Suprapubic skin (tissue), 4 donors: ENCODE data around the gene STAG2. TPM values are rescaled to one million over a fixed set of nuclear protein-coding genes. Genes with fewer than 3 reads are reported as not detected.
"Not testable (repeated sequence)": the region's sequence is repeated elsewhere in the genome, so short reads cannot be mapped to it uniquely, and the experiment has no call there.

Experiments
- DNase-seq, 2 donors: peaks; one replicate each; pipeline ENCODE4 v3.0.0-alpha.2; 2019; ENCODE audit warnings: low spot score in 2 of 2
- H3K27ac ChIP-seq: fragments of 200-600 bp; sonication (generic); one replicate; pipeline ENCODE4 v1.5.1; 2019
- H3K27me3 ChIP-seq: fragments of 200-600 bp; sonication (generic); one replicate; pipeline ENCODE4 v1.5.1; 2019
- H3K36me3 ChIP-seq: fragments of 200-600 bp; sonication (generic); one replicate; pipeline ENCODE4 v1.5.1; 2019
- H3K4me1 ChIP-seq: fragments of 200-600 bp; sonication (generic); one replicate; pipeline ENCODE4 v1.5.1; 2019
- H3K4me3 ChIP-seq: fragments of 200-600 bp; sonication (generic); one replicate; pipeline ENCODE4 v1.5.1; 2019; ENCODE audit warnings: mild to moderate bottlenecking
- H3K9me3 ChIP-seq: fragments of 200-600 bp; sonication (generic); one replicate; pipeline ENCODE4 v1.5.1; 2019
- CTCF ChIP-seq, 2 donors: fragments of 200-600 bp in 1 of 2; fragments of 450-650 bp in 1 of 2; sonication (generic) in 1 of 2; IDR thresholded peaks; one replicate each; pipeline ENCODE4 v1.5.1; 2016 to 2019; ENCODE audit warnings: antibody characterized with exemption in 2 of 2, mild to moderate bottlenecking in 1 of 2, moderate library complexity in 1 of 2
- EP300 ChIP-seq: sonication (generic); formaldehyde crosslinking; IDR thresholded peaks from one replicate; pipeline ENCODE4 v1.6.1; 2017; ENCODE audit warnings: antibody characterized with exemption
- POLR2A ChIP-seq, 2 donors: fragments of 450-650 bp; IDR thresholded peaks; one replicate each; pipeline ENCODE4 v1.6.1; 2017; ENCODE audit warnings: antibody characterized with exemption in 2 of 2, mild to moderate bottlenecking in 2 of 2, moderate library complexity in 2 of 2
- POLR2AphosphoS5 ChIP-seq, 3 donors: sonication (generic); formaldehyde crosslinking; IDR thresholded peaks; one replicate each; pipeline ENCODE4 v1.6.1; 2017; ENCODE audit warnings: antibody characterized with exemption in 3 of 3
- WGBS: methylation state at CpG from one replicate; pipeline ENCODE4 v1.1.5; 2018; 5-methylcytosine and 5-hydroxymethylcytosine counted together
- total RNA-seq, 4 donors: library from RNA; depleted of rRNA; stranded (reverse); fragments of >200 nt; gene quantifications; one replicate each; pipeline ENCODE4 v1.1.0, GENCODE V29; 2016

STAG2 gene
- total RNA-seq, 4 donors from 2014 or later, result 40.0 to 68.2 (median 59.0) TPM

- no peak overlapping the region for H3K27ac ChIP-seq
- H3K4me3 ChIP-seq, result no peak overlapping the region
- H3K36me3 ChIP-seq, result peaks cover 31% of the 10 kb centered on the region
- no peaks in the 10 kb centered on the region for H3K27me3 ChIP-seq
- WGBS, result 79% methylated on average over 6 of the region's 6 CpGs
- no peaks in the 10 kb centered on the region for H3K9me3 ChIP-seq
- no peak for TF ChIP-seq CTCF (IDR thresholded peaks at IDR 0.05)
- TF ChIP-seq POLR2AphosphoS5 (IDR thresholded peaks at IDR 0.05), result no peak
- no peak for TF ChIP-seq EP300
- no peak for TF ChIP-seq POLR2A (IDR thresholded peaks at IDR 0.05)
- no peak for DNase-seq
- no peaks in the 10 kb centered on the region for H3K4me1 ChIP-seq
Measured at GRCh38 chrX:124087000-124087746, 125.7 kb downstream of the STAG2 start.

GRCh38 chrX:124093222-124093621 lies 131.7 kb downstream of the STAG2 start:
- no peak for DNase-seq
- WGBS, result 81% methylated on average over 4 of the region's 4 CpGs
- Histone ChIP-seq H3K27ac (no peak overlapping the region), H3K36me3 (peaks cover 24% of the 10 kb centered on the region), H3K4me3 (no peak overlapping the region), H3K4me1 (no peaks in the 10 kb centered on the region), H3K9me3 (no peaks in the 10 kb centered on the region), H3K27me3 (no peaks in the 10 kb centered on the region)
- no peak for TF ChIP-seq POLR2AphosphoS5 (IDR thresholded peaks at IDR 0.05)
- no peak for TF ChIP-seq CTCF (IDR thresholded peaks at IDR 0.05)
- TF ChIP-seq POLR2A (IDR thresholded peaks at IDR 0.05), result no peak
- TF ChIP-seq EP300, result no peak

GRCh38 chrX:124097116-124097515 lies 135.6 kb downstream of the STAG2 start:
- H3K4me3 ChIP-seq, result no peak overlapping the region
- 85% methylated on average over 2 of the region's 2 CpGs for WGBS
- H3K27me3 ChIP-seq, result no peaks in the 10 kb centered on the region
- no peaks in the 10 kb centered on the region for H3K4me1 ChIP-seq
- H3K27ac ChIP-seq, result no peak overlapping the region
- no peak for TF ChIP-seq POLR2AphosphoS5 (IDR thresholded peaks at IDR 0.05)
- DNase-seq, result no peak
- no peaks in the 10 kb centered on the region for H3K9me3 ChIP-seq
- peaks cover 6% of the 10 kb centered on the region for H3K36me3 ChIP-seq

- H3K4me3 ChIP-seq, result no peak overlapping the region
- no peaks in the 10 kb centered on the region for H3K27me3 ChIP-seq
- no peaks in the 10 kb centered on the region for H3K4me1 ChIP-seq
- no peaks in the 10 kb centered on the region for H3K9me3 ChIP-seq
- peak in 1 of 2 donors; percentile 31 for TF ChIP-seq CTCF (IDR thresholded peaks at IDR 0.05)
- no peak for TF ChIP-seq POLR2AphosphoS5 (IDR thresholded peaks at IDR 0.05)
- no peak for DNase-seq
- no peak overlapping the region for H3K27ac ChIP-seq
- H3K36me3 ChIP-seq, result peaks cover 6% of the 10 kb centered on the region
Measured at GRCh38 chrX:124098089-124098488, 136.6 kb downstream of the STAG2 start.

GRCh38 chrX:124103966-124104365 lies 142.5 kb downstream of the STAG2 start:
- no peak for DNase-seq
- no peak overlapping the region for H3K27ac ChIP-seq
- no peak overlapping the region for H3K4me3 ChIP-seq
- no peaks in the 10 kb centered on the region for H3K4me1 ChIP-seq
- TF ChIP-seq POLR2A (IDR thresholded peaks at IDR 0.05) (no peak), EP300 (no peak), CTCF (IDR thresholded peaks at IDR 0.05) (no peak), POLR2AphosphoS5 (IDR thresholded peaks at IDR 0.05) (no peak)
- H3K27me3 ChIP-seq, result no peaks in the 10 kb centered on the region
- WGBS, result 83% methylated on average over 5 of the region's 5 CpGs
- no peaks in the 10 kb centered on the region for H3K9me3 ChIP-seq
- H3K36me3 ChIP-seq, result no peaks in the 10 kb centered on the region

GRCh38 chrX:124104512-124104911 lies 143.0 kb downstream of the STAG2 start:
- H3K4me1 ChIP-seq, H3K27me3 ChIP-seq, DNase-seq, H3K9me3 ChIP-seq, H3K27ac ChIP-seq, H3K4me3 ChIP-seq, H3K36me3 ChIP-seq: not testable (repeated sequence)
- WGBS, result 95% methylated on average over 7 of the region's 7 CpGs
